ENCODE data around the gene MICAL3.

MICAL3 gene

DNA sequence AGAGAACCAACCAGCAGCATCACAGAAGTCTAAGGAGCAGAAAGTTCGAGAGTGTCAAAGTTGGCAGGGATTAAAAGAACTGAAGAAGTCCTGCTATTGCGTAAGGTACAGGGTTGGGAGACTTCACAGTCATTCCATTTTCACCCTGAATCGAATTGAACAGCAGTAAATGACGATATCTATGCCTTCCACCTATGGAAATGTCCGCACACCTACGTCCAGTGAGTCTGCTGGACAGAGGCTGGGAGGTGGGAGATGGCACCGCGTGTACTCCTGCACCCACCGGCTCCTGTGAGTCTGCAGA is 116.7 kb downstream of the MICAL3 start:
- no peak overlapping the region for H4K91ac ChIP-seq (ENCODE audit: low read depth, low read length)
- H3K9me3 ChIP-seq (ENCODE audit: insufficient read depth, low read depth, low read length) = no peaks in the 10 kb centered on the region

GRCh38 chr22:17906978-17907747 is 117.2 kb downstream of the MICAL3 start:
- Histone ChIP-seq H3K4ac (ENCODE audit: low read depth, low read length) (no peak overlapping the region), H4K91ac (ENCODE audit: low read depth, low read length) (no peak overlapping the region), H3K27ac (ENCODE audit: low read depth, low read length) (no peak overlapping the region), H3K79me1 (ENCODE audit: low read length) (no peaks in the 10 kb centered on the region), H3K36me3 (ENCODE audit: control insufficient read depth in 1 of 2, insufficient read depth in 2 of 2, low read length in 2 of 2) (peaks cover 14% of the 10 kb centered on the region in 2 experiments), H2AK5ac (ENCODE audit: low read length) (no peak overlapping the region), H3K14ac (ENCODE audit: low read length) (no peak overlapping the region), H3K9ac (ENCODE audit: low read length) (no peak overlapping the region), H2AFZ (ENCODE audit: insufficient read depth, low read length, poor library complexity) (no peak overlapping the region), H3K79me2 (ENCODE audit: control insufficient read depth, insufficient read depth, low read length, poor library complexity) (no peaks in the 10 kb centered on the region), H3K4me1 (ENCODE audit: control insufficient read depth in 1 of 2, insufficient read depth in 2 of 2, low read length in 2 of 2) (peaks cover 11 to 12% of the 10 kb centered on the region in 2 experiments), H2BK5ac (ENCODE audit: low read depth, low read length, poor library complexity) (no peak overlapping the region), H3K4me2 (ENCODE audit: low read length) (no peak overlapping the region), H3K23ac (ENCODE audit: low read length) (no peak overlapping the region), H2BK120ac (ENCODE audit: insufficient read depth, low read length, poor library complexity) (no peak overlapping the region), H3K18ac (ENCODE audit: low read length) (no peak overlapping the region), H3K9me3 (ENCODE audit: insufficient read depth, low read depth, low read length) (no peaks in the 10 kb centered on the region), H3K4me3 (ENCODE audit: low read depth, low read length) (no peak overlapping the region), H4K8ac (ENCODE audit: low read depth, low read length) (no peak overlapping the region), H2BK12ac (ENCODE audit: low read length) (no peak overlapping the region), H3K27me3 (ENCODE audit: insufficient read depth, low read length) (no peaks in the 10 kb centered on the region), H4K12ac (ENCODE audit: low read depth, low read length) (no peak overlapping the region)
- DNase-seq = no peak
- WGBS (ENCODE audit: extremely low coverage, insufficient coverage, insufficient read length) = no CpG with 5 or more reads among the region's 16 CpGs

More for the DNA sequence above, 116.7 kb downstream of the MICAL3 start:
- H3K4me3 ChIP-seq (ENCODE audit: low read depth, low read length) = no peak overlapping the region
- no peak overlapping the region for H3K14ac ChIP-seq (ENCODE audit: low read length)
- no peak overlapping the region for H3K23ac ChIP-seq (ENCODE audit: low read length)
- H3K9ac ChIP-seq (ENCODE audit: low read length) = no peak overlapping the region
- no peaks in the 10 kb centered on the region for H3K79me2 ChIP-seq (ENCODE audit: control insufficient read depth, insufficient read depth, low read length, poor library complexity)
- H3K4ac ChIP-seq (ENCODE audit: low read depth, low read length) = no peak overlapping the region
- H3K4me1 ChIP-seq (ENCODE audit: control insufficient read depth in 1 of 2, insufficient read depth in 2 of 2, low read length in 2 of 2) = peaks cover 11 to 12% of the 10 kb centered on the region in 2 experiments
- no peak overlapping the region for H2AFZ ChIP-seq (ENCODE audit: insufficient read depth, low read length, poor library complexity)
- no peak overlapping the region for H2AK5ac ChIP-seq (ENCODE audit: low read length)
- no peak overlapping the region for H2BK5ac ChIP-seq (ENCODE audit: low read depth, low read length, poor library complexity)
- H3K79me1 ChIP-seq (ENCODE audit: low read length) = no peaks in the 10 kb centered on the region
- H2BK120ac ChIP-seq (ENCODE audit: insufficient read depth, low read length, poor library complexity) = no peak overlapping the region
- H3K27ac ChIP-seq (ENCODE audit: low read depth, low read length) = no peak overlapping the region
- H3K18ac ChIP-seq (ENCODE audit: low read length) = peak overlapping the region; percentile 59
- H3K4me2 ChIP-seq (ENCODE audit: low read length) = no peak overlapping the region
- H4K12ac ChIP-seq (ENCODE audit: low read depth, low read length) = no peak overlapping the region
- H3K36me3 ChIP-seq (ENCODE audit: control insufficient read depth in 1 of 2, insufficient read depth in 2 of 2, low read length in 2 of 2) = peaks cover 11 to 14% of the 10 kb centered on the region in 2 experiments
- H4K8ac ChIP-seq (ENCODE audit: low read depth, low read length) = no peak overlapping the region
- no peak for DNase-seq
- no CpG with 5 or more reads among the region's 9 CpGs for WGBS (ENCODE audit: extremely low coverage, insufficient coverage, insufficient read length)
- H3K27me3 ChIP-seq (ENCODE audit: insufficient read depth, low read length) = no peaks in the 10 kb centered on the region
- H2BK12ac ChIP-seq (ENCODE audit: low read length) = no peak overlapping the region

DNA sequence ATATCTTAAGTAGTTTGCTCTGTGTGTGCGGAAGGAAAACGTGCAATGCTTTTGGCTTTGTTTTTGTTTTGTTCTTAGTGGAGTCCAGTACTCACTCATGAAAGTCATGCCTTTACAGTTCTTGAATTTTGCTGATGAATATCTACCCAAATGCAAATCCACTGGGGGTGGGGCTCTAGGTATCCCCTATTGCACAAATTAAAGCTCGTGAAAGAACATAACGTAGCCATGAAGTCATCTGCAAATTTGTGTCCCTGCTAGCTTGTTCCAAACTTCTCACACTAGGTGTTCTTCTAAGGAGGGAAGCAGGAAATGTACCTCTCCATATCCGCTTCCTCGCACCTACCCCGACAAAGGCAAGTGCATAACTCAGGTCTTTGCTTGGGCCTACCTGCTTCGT is 118.9 kb downstream of the MICAL3 start:
- Histone ChIP-seq H3K23ac (ENCODE audit: low read length) (no peak overlapping the region), H2BK120ac (ENCODE audit: insufficient read depth, low read length, poor library complexity) (no peak overlapping the region), H3K79me2 (ENCODE audit: control insufficient read depth, insufficient read depth, low read length, poor library complexity) (no peaks in the 10 kb centered on the region), H3K27me3 (ENCODE audit: insufficient read depth, low read length) (no peaks in the 10 kb centered on the region), H3K36me3 (ENCODE audit: control insufficient read depth in 1 of 2, insufficient read depth in 2 of 2, low read length in 2 of 2) (peaks cover 15 to 19% of the 10 kb centered on the region in 2 experiments), H3K4me1 (ENCODE audit: control insufficient read depth in 1 of 2, insufficient read depth in 2 of 2, low read length in 2 of 2) (peaks cover 4 to 7% of the 10 kb centered on the region in 2 experiments), H3K14ac (ENCODE audit: low read length) (no peak overlapping the region), H4K8ac (ENCODE audit: low read depth, low read length) (no peak overlapping the region), H2BK12ac (ENCODE audit: low read length) (no peak overlapping the region), H2AK5ac (ENCODE audit: low read length) (no peak overlapping the region), H4K91ac (ENCODE audit: low read depth, low read length) (no peak overlapping the region), H2AFZ (ENCODE audit: insufficient read depth, low read length, poor library complexity) (no peak overlapping the region), H3K79me1 (ENCODE audit: low read length) (no peaks in the 10 kb centered on the region), H3K4me2 (ENCODE audit: low read length) (no peak overlapping the region), H3K4ac (ENCODE audit: low read depth, low read length) (no peak overlapping the region), H2BK5ac (ENCODE audit: low read depth, low read length, poor library complexity) (no peak overlapping the region), H3K9ac (ENCODE audit: low read length) (no peak overlapping the region), H3K4me3 (ENCODE audit: low read depth, low read length) (no peak overlapping the region), H4K12ac (ENCODE audit: low read depth, low read length) (no peak overlapping the region), H3K27ac (ENCODE audit: low read depth, low read length) (no peak overlapping the region), H3K18ac (ENCODE audit: low read length) (no peak overlapping the region), H3K9me3 (ENCODE audit: insufficient read depth, low read depth, low read length) (no peaks in the 10 kb centered on the region)
- DNase-seq = no peak
- WGBS (ENCODE audit: extremely low coverage, insufficient coverage, insufficient read length) = no CpG with 5 or more reads among the region's 8 CpGs

- Histone ChIP-seq H3K36me3 (ENCODE audit: control insufficient read depth in 1 of 2, insufficient read depth in 2 of 2, low read length in 2 of 2) (peaks cover 15 to 19% of the 10 kb centered on the region in 2 experiments), H2BK5ac (ENCODE audit: low read depth, low read length, poor library complexity) (no peak overlapping the region), H3K4me3 (ENCODE audit: low read depth, low read length) (no peak overlapping the region), H3K9me3 (ENCODE audit: insufficient read depth, low read depth, low read length) (no peaks in the 10 kb centered on the region), H3K9ac (ENCODE audit: low read length) (no peak overlapping the region), H4K91ac (ENCODE audit: low read depth, low read length) (no peak overlapping the region), H3K4ac (ENCODE audit: low read depth, low read length) (no peak overlapping the region), H3K18ac (ENCODE audit: low read length) (no peak overlapping the region), H2BK12ac (ENCODE audit: low read length) (no peak overlapping the region), H3K23ac (ENCODE audit: low read length) (no peak overlapping the region), H3K4me2 (ENCODE audit: low read length) (no peak overlapping the region), H3K14ac (ENCODE audit: low read length) (no peak overlapping the region), H4K8ac (ENCODE audit: low read depth, low read length) (no peak overlapping the region), H3K27me3 (ENCODE audit: insufficient read depth, low read length) (no peaks in the 10 kb centered on the region), H2AK5ac (ENCODE audit: low read length) (no peak overlapping the region), H3K4me1 (ENCODE audit: control insufficient read depth in 1 of 2, insufficient read depth in 2 of 2, low read length in 2 of 2) (peaks cover 6 to 11% of the 10 kb centered on the region in 2 experiments), H3K27ac (ENCODE audit: low read depth, low read length) (no peak overlapping the region), H4K12ac (ENCODE audit: low read depth, low read length) (no peak overlapping the region), H2AFZ (ENCODE audit: insufficient read depth, low read length, poor library complexity) (no peak overlapping the region), H3K79me1 (ENCODE audit: low read length) (peaks cover 2% of the 10 kb centered on the region), H3K79me2 (ENCODE audit: control insufficient read depth, insufficient read depth, low read length, poor library complexity) (no peaks in the 10 kb centered on the region), H2BK120ac (ENCODE audit: insufficient read depth, low read length, poor library complexity) (no peak overlapping the region)
- WGBS (ENCODE audit: extremely low coverage, insufficient coverage, insufficient read length) = no CpG with 5 or more reads among the region's 10 CpGs
- DNase-seq = no peak
These were observed 120.6 kb downstream of the MICAL3 start for GRCh38 chr22:17903564-17904295.
